HEK293 (cell line): Measurements from ENCODE around the gene SMAGP.

Experiments
- CTCF ChIA-PET: fragments of 350-600 bp; formaldehyde crosslinking; extraction: SDS; loops from one replicate; lab custom pipeline; 2021; ENCODE audit warnings: antibody characterized with exemption; lab: Yijun Ruan, JAX
- POLR2A ChIA-PET: fragments of 300-600 bp; formaldehyde crosslinking; extraction: SDS; loops from one replicate; lab custom pipeline; 2020; ENCODE audit warnings: antibody characterized with exemption, inconsistent platforms; lab: Yijun Ruan, JAX
- H3K27ac ChIP-seq: fragments of 200-500 bp; sonication (Bioruptor generic); 2 replicates; pipeline ENCODE4 v1.5.1; 2014; ENCODE audit warnings: low read depth, low read length, control low read depth, inconsistent platforms; ENCODE audit errors: extremely low read depth
- H3K36me3 ChIP-seq, 2 experiments: fragments of 200-500 bp in 1 of 2; sonication (Bioruptor generic) in 1 of 2; 1 replicate in 1 of 2; 2 replicates in 1 of 2; pipeline ENCODE4 v1.5.1; 2014 to 2017; ENCODE audit warnings: inconsistent platforms in 2 of 2, low read length in 2 of 2; ENCODE audit not compliant: control insufficient read depth in 2 of 2, insufficient read depth in 1 of 2
- H3K4me1 ChIP-seq: fragments of 200-500 bp; sonication (Bioruptor generic); 2 replicates; pipeline ENCODE4 v1.5.1; 2014; ENCODE audit warnings: mild to moderate bottlenecking, low read length, inconsistent platforms; ENCODE audit not compliant: control insufficient read depth, insufficient read depth
- H3K4me3 ChIP-seq: 2 replicates; pipeline ENCODE4 v1.5.1; 2011; ENCODE audit warnings: low read depth, mild to moderate bottlenecking, control low read depth, low read length, moderate library complexity
- H3K9me3 ChIP-seq: fragments of 200-500 bp; sonication (Bioruptor generic); 2 replicates; pipeline ENCODE4 v1.5.1; 2014; ENCODE audit warnings: low read depth, low read length, inconsistent platforms; ENCODE audit not compliant: control insufficient read depth, insufficient read depth
- AEBP2 ChIP-seq: fragments of 450-650 bp; formaldehyde crosslinking; IDR thresholded peaks from 2 replicates; pipeline ENCODE4 v1.5.1; 2016; ENCODE audit warnings: missing biosample characterization, missing genetic modification characterization, borderline replicate concordance
- ATF2 ChIP-seq: fragments of 450-650 bp; formaldehyde crosslinking; IDR thresholded peaks from 2 replicates; pipeline ENCODE4 v1.5.1; 2016; ENCODE audit warnings: missing biosample characterization, missing genetic modification characterization, low read depth
- BCL11A ChIP-seq: fragments of 450-650 bp; formaldehyde crosslinking; IDR thresholded peaks from 2 replicates; pipeline ENCODE4 v1.5.1; 2016; ENCODE audit warnings: low read depth, missing biosample characterization, missing genetic modification characterization
- ZBTB17 ChIP-seq: fragments of 450-650 bp; formaldehyde crosslinking; IDR thresholded peaks from 2 replicates; pipeline ENCODE4 v1.5.1; 2016; ENCODE audit warnings: missing biosample characterization, missing genetic modification characterization
- ZBTB49 ChIP-seq: fragments of 450-650 bp; formaldehyde crosslinking; IDR thresholded peaks from 2 replicates; pipeline ENCODE4 v1.5.1; 2016; ENCODE audit warnings: missing biosample characterization, missing genetic modification characterization, low read depth
- ZBTB7A ChIP-seq: fragments of 450-650 bp; formaldehyde crosslinking; IDR thresholded peaks from 2 replicates; pipeline ENCODE4 v1.5.1; 2016; ENCODE audit warnings: low read depth, missing biosample characterization, missing genetic modification characterization
- ZBTB8A ChIP-seq: fragments of 450-650 bp; formaldehyde crosslinking; IDR thresholded peaks from 2 replicates; pipeline ENCODE4 v1.5.1; 2016; ENCODE audit warnings: missing biosample characterization, missing genetic modification characterization
- ZNF133 ChIP-seq: fragments of 450-650 bp; formaldehyde crosslinking; IDR thresholded peaks from 2 replicates; pipeline ENCODE4 v1.5.1; 2016; ENCODE audit warnings: missing biosample characterization, missing genetic modification characterization
- ZNF148 ChIP-seq: fragments of 450-650 bp; formaldehyde crosslinking; IDR thresholded peaks from 2 replicates; pipeline ENCODE4 v1.5.0; 2017; ENCODE audit warnings: missing biosample characterization, missing genetic modification characterization, borderline replicate concordance
- ZNF214 ChIP-seq: fragments of 450-650 bp; formaldehyde crosslinking; IDR thresholded peaks from 2 replicates; pipeline ENCODE4 v1.5.1; 2017; ENCODE audit warnings: missing biosample characterization, mild to moderate bottlenecking, missing genetic modification characterization, borderline replicate concordance
- ZNF239 ChIP-seq: fragments of 450-650 bp; formaldehyde crosslinking; IDR thresholded peaks from 2 replicates; pipeline ENCODE4 v1.5.1; 2016; ENCODE audit warnings: missing biosample characterization, missing genetic modification characterization
- ZNF341 ChIP-seq: fragments of 450-650 bp; formaldehyde crosslinking; IDR thresholded peaks from 2 replicates; pipeline ENCODE4; 2016; ENCODE audit warnings: low read depth, missing biosample characterization, missing genetic modification characterization
- ZNF404 ChIP-seq: fragments of 450-650 bp; formaldehyde crosslinking; IDR thresholded peaks from 2 replicates; pipeline ENCODE4 v1.5.1; 2017; ENCODE audit warnings: missing biosample characterization, missing genetic modification characterization
- ZNF549 ChIP-seq: fragments of 450-650 bp; IDR thresholded peaks from 2 replicates; pipeline ENCODE4 v1.5.1; 2018; ENCODE audit warnings: missing biosample characterization, missing genetic modification characterization, mild to moderate bottlenecking, inconsistent platforms, moderate library complexity
- ZNF621 ChIP-seq: fragments of 450-650 bp; formaldehyde crosslinking; IDR thresholded peaks from 2 replicates; pipeline ENCODE4 v1.5.1; 2017; ENCODE audit warnings: missing biosample characterization, missing genetic modification characterization
- ZNF664 ChIP-seq: fragments of 450-650 bp; formaldehyde crosslinking; IDR thresholded peaks from 2 replicates; pipeline ENCODE4 v1.5.1; 2016; ENCODE audit warnings: missing biosample characterization, missing genetic modification characterization
- ZNF692 ChIP-seq: fragments of 450-650 bp; formaldehyde crosslinking; IDR thresholded peaks from 2 replicates; pipeline ENCODE4 v1.5.1; 2016; ENCODE audit warnings: missing biosample characterization, missing genetic modification characterization
- ZNF704 ChIP-seq: fragments of 450-650 bp; formaldehyde crosslinking; IDR thresholded peaks from 2 replicates; pipeline ENCODE4 v1.5.1; 2016; ENCODE audit warnings: missing biosample characterization, missing genetic modification characterization
- ZNF785 ChIP-seq: fragments of 450-650 bp; formaldehyde crosslinking; IDR thresholded peaks from 2 replicates; pipeline ENCODE4 v1.5.1; 2016; ENCODE audit warnings: missing biosample characterization, missing genetic modification characterization
- ZSCAN30 ChIP-seq: fragments of 450-650 bp; IDR thresholded peaks from 2 replicates; pipeline ENCODE4 v1.5.1; 2018; ENCODE audit warnings: missing biosample characterization, mild to moderate bottlenecking, missing genetic modification characterization, moderate library complexity
- ZSCAN5A ChIP-seq: fragments of 450-650 bp; formaldehyde crosslinking; IDR thresholded peaks from 2 replicates; pipeline ENCODE4 v1.5.1; 2016; ENCODE audit warnings: missing biosample characterization, missing genetic modification characterization

Gene SMAGP

GRCh38 chr12:51238510-51239334 is 31.5 kb downstream of the SMAGP start, which contains the start of gene DAZAP2:
Gene DAZAP2, plus strand, starts transcription at chr12:51238826. Its CDS starts 82 bp downstream, at chr12:51238908.
- Histone ChIP-seq H3K27ac (peak within 1 kb of the TSS; percentile 91), H3K36me3 (peaks cover 18 to 38% of the 10 kb centered on the region in 2 experiments), H3K4me3 (peak within 1 kb of the TSS; percentile 68), H3K4me1 (peaks cover 4% of the 10 kb centered on the region; the same call in 1 of the 2 replicates), H3K9me3 (no peaks in the 10 kb centered on the region)
- ChIA-PET CTCF (interaction anchor here (0.5 to 1.7 kb wide), 8 partner anchors 14 to 917 kb away, joined by 3 to 5 read pairs (median 3); partner anchors contain the start of gene POU6F1), POLR2A (interaction anchor here (0.6 to 1.9 kb wide), 18 partner anchors 8 to 1193 kb away, joined by 3 to 36 read pairs (median 4); partner anchors contain the start of genes CSRNP2, GPD1 and POU6F1)
- TF ChIP-seq AEBP2 (tag by site-specific recombination) = no peak
- peak; percentile 77 for TF ChIP-seq ZBTB17 (tag by site-specific recombination)
- TF ChIP-seq ZNF214 (tag by site-specific recombination) = no peak
- no peak for TF ChIP-seq ZNF133 (tag by site-specific recombination)
- no peak for TF ChIP-seq ZNF785 (tag by site-specific recombination)
- TF ChIP-seq BCL11A (tag by site-specific recombination) = no peak
- peak; percentile 32; the same call in 1 of the 2 replicates for TF ChIP-seq ZBTB7A
- TF ChIP-seq ZNF239 (tag by site-specific recombination) = no peak
- no peak; the same call in 1 of the 2 replicates for TF ChIP-seq ATF2
- no peak for TF ChIP-seq ZNF664 (tag by site-specific recombination)
- TF ChIP-seq ZBTB49 (tag by site-specific recombination) = no peak
- 0 out of 2 replicates have a peak, but pooled peaks have one; percentile 24 for TF ChIP-seq ZNF341 (tag by site-specific recombination)
- TF ChIP-seq ZNF692 (tag by site-specific recombination) = peak; percentile 80
- TF ChIP-seq ZNF621 (tag by site-specific recombination) = no peak
- no peak for TF ChIP-seq ZNF549
- no peak for TF ChIP-seq ZNF148 (tag by site-specific recombination)
- TF ChIP-seq ZNF704 (tag by site-specific recombination) = no peak
- no peak for TF ChIP-seq ZNF404
- TF ChIP-seq ZSCAN5A (tag by site-specific recombination) = peak; percentile 87
- peak; percentile 77 for TF ChIP-seq ZSCAN30 (tag by site-specific recombination)
- TF ChIP-seq ZBTB8A = peak; percentile 66
